GM12878 (cell line): ENCODE results near the gene B3GNT8.

Experiments used
- CHD2 ChIP-seq: IDR thresholded peaks from 2 replicates; pipeline ENCODE4 v1.6.1; 2011; ENCODE audit warnings: low read depth, low read length, improper control_type of control experiment, borderline replicate concordance
- CREB1 ChIP-seq: IDR thresholded peaks from 2 replicates; pipeline ENCODE4 v1.6.1; 2012; ENCODE audit warnings: low read depth, mild to moderate bottlenecking, inconsistent platforms
- CREM ChIP-seq: IDR thresholded peaks from 2 replicates; pipeline ENCODE4 v1.6.1; 2014; ENCODE audit warnings: antibody characterized with exemption, low read depth
- EP300 ChIP-seq, 2 experiments: fragments of 150-350 bp in 1 of 2; IDR thresholded peaks; 2 replicates each; pipeline ENCODE4 v1.6.1; 2011 to 2012; ENCODE audit warnings: low read depth in 2 of 2, low read length in 2 of 2, borderline replicate concordance in 1 of 2, improper control_type of control experiment in 1 of 2, inconsistent platforms in 1 of 2; ENCODE audit not compliant: control insufficient read depth in 1 of 2
- EZH2 ChIP-seq: IDR thresholded peaks from 2 replicates; pipeline ENCODE4 v1.6.1; 2012; ENCODE audit warnings: low read depth, mild to moderate bottlenecking, control low read depth, inconsistent platforms, low read length, borderline replicate concordance; ENCODE audit not compliant: control insufficient read depth
- IKZF1 ChIP-seq: fragments of 450-650 bp; conservative IDR thresholded peaks from 2 replicates; pipeline ENCODE4 v1.6.1; 2017; ENCODE audit warnings: antibody characterized with exemption, mild to moderate bottlenecking
- JUNB ChIP-seq: IDR thresholded peaks from 2 replicates; pipeline ENCODE4 v1.6.1; 2016; ENCODE audit warnings: antibody characterized with exemption, mild to moderate bottlenecking
- NFYA ChIP-seq: IDR thresholded peaks from 2 replicates; pipeline ENCODE4 v1.6.1; 2011; ENCODE audit warnings: low read depth, mild to moderate bottlenecking, low read length, improper control_type of control experiment, borderline replicate concordance
- PKNOX1 ChIP-seq: fragments of 450-650 bp; IDR thresholded peaks from 2 replicates; pipeline ENCODE4 v1.6.1; 2016; ENCODE audit warnings: mild to moderate bottlenecking
- TF ChIP-seq, protein P1 (sequence below), 3 experiments: IDR thresholded peaks in 2 of 3; conservative IDR thresholded peaks in 1 of 3; 2 replicates each; pipeline ENCODE4 v1.5.1; 2011; ENCODE audit warnings: low read depth in 3 of 3, low read length in 3 of 3, mild to moderate bottlenecking in 3 of 3, control low read depth in 2 of 3, moderate library complexity in 2 of 3, inconsistent platforms in 1 of 3, mixed read lengths in 1 of 3; ENCODE audit not compliant: control insufficient read depth in 2 of 3, insufficient read depth in 1 of 3; ENCODE audit errors: extremely low read depth in 1 of 3

- TF ChIP-seq JUNB (no peak), CHD2 (no peak), NFYA (no peak), PKNOX1 (no peak), CREB1 (no peak), EP300 (IDR thresholded peaks at IDR 0.05; ENCODE audit: borderline replicate concordance in 1 of 2, control insufficient read depth in 1 of 2, low read depth in 2 of 2, low read length in 2 of 2) (no peak), CREM (no peak), EZH2 (no peak), IKZF1 (no peak)
- TF ChIP-seq, protein P1, sequence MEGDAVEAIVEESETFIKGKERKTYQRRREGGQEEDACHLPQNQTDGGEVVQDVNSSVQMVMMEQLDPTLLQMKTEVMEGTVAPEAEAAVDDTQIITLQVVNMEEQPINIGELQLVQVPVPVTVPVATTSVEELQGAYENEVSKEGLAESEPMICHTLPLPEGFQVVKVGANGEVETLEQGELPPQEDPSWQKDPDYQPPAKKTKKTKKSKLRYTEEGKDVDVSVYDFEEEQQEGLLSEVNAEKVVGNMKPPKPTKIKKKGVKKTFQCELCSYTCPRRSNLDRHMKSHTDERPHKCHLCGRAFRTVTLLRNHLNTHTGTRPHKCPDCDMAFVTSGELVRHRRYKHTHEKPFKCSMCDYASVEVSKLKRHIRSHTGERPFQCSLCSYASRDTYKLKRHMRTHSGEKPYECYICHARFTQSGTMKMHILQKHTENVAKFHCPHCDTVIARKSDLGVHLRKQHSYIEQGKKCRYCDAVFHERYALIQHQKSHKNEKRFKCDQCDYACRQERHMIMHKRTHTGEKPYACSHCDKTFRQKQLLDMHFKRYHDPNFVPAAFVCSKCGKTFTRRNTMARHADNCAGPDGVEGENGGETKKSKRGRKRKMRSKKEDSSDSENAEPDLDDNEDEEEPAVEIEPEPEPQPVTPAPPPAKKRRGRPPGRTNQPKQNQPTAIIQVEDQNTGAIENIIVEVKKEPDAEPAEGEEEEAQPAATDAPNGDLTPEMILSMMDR (IDR thresholded peaks at IDR 0.05 in 2 of 3, conservative IDR thresholded peaks at IDR 0.05 in 1 of 3; ENCODE audit: control insufficient read depth in 2 of 3, extremely low read depth in 1 of 3, insufficient read depth in 1 of 3, low read depth in 3 of 3, low read length in 3 of 3), result no peak
Measured at GRCh38 chr19:41437944-41438574, 10.9 kb upstream of the B3GNT8 start.
